NCI-H345 treated with DMSO at 0.1 percent for 48 hours (cell line): Measurements from ENCODE around the gene CNN2.

ENCODE experiments used
- DNase-seq: peaks from one replicate; lab custom pipeline; 2025; ENCODE audit not compliant: unreplicated experiment; lab: John Stamatoyannopoulos, UW

CNN2 gene

DNA sequence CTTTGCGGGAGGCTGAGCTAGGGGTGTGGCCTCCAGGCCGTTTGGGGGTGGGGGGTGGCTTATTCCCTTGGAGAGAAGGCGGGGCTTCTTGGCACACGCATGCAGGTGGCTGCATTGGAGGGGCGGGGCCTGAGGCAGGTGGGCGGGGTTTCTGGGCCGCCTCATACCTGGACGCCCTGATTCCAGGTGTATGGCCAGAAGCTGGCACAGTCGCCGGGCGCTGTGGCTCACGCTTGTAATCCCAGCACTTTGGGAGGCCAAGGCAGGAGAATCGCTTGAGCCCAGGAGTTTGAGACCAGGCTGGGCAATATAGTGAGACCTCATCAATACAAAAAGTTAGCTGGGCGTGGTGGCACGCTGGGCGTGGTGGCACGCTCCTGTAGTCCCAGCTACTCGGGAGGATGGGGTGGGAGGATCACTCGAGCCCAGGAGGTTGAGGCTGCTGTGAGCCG is 21.3 kb downstream of the CNN2 start:
- DNase-seq, result no peak

DNA sequence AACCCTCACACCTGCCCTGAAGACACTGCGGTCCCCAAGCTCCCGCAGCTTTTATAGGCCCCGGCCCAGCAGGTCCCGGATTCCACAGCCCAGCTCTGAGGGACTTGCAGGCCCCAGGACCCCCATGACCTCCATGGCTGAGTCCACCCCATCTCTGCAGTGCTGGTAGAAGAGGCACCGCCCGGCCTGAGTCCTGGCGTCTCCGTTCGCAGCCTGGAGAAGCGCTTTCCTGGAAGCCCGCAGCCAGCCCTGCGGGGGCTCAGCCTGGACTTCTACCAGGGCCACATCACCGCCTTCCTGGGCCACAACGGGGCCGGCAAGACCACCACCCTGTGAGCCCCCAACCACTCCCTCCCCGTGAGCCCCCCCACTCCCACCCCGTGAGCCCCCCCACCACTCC is 22.7 kb downstream of the CNN2 start:
- DNase-seq, result no peak

DNA sequence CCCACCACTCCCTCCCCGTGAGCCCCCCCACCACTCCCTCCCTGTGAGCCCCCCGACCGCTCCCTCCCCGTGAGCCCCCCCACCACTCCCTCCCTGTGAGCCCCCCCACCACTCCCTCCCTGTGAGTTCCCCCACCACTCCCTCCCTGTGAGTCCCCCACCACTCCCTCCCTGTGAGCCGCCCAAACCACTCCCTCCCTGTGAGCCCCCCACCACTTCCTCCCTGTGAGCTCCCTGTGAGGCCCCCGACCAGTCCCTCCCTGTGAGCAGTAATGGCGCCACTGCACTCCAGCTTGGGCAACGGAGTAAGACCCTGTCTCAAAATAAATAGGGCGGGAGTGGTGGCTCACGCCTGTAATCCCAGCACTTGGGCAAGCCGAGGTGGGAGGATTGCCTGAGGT is 23.4 kb downstream of the CNN2 start:
- DNase-seq, result no peak

DNA sequence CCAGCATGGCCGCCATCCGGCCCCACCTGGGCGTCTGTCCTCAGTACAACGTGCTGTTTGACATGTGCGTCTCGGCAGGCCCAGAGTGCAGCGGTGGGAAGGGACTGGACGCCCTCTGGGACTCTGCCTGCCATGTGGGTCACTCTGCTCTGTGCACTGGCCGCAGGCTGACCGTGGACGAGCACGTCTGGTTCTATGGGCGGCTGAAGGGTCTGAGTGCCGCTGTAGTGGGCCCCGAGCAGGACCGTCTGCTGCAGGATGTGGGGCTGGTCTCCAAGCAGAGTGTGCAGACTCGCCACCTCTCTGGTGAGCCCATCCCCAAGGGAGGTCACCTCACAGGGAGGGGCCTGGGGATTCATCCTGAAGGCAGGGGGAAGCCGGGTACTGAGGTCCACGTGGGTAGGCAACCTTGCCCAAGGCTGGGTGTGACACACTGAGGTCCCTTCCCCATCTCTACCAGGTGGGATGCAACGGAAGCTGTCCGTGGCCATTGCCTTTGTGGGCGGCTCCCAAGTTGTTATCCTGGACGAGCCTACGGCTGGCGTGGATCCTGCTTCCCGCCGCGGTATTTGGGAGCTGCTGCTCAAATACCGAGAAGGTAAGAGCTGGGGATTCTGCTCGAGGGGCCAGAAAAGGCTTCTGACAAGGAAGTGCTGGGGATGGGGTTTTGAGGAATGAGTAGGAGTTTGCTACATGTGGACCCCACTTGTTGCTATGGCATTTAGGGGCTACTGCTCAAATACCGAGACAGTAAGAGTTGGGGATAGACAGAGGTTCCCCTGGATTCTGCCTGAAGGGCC is 24.8 kb downstream of the CNN2 start:
- DNase-seq, result no peak

DNA sequence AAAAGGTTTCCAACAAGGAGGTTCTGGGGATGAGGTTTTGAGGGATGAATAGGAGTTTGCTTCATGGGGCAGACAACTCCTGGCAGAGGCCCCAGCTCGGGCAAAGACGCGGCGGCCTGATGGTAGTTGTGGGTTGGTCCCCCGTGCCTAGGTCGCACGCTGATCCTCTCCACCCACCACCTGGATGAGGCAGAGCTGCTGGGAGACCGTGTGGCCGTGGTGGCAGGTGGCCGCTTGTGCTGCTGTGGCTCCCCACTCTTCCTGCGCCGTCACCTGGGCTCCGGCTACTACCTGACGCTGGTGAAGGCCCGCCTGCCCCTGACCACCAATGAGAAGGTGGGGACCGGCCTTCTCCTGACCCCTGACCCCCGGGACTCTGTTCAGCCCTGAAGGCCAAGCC is 25.4 kb downstream of the CNN2 start:
- DNase-seq, result no peak

DNA sequence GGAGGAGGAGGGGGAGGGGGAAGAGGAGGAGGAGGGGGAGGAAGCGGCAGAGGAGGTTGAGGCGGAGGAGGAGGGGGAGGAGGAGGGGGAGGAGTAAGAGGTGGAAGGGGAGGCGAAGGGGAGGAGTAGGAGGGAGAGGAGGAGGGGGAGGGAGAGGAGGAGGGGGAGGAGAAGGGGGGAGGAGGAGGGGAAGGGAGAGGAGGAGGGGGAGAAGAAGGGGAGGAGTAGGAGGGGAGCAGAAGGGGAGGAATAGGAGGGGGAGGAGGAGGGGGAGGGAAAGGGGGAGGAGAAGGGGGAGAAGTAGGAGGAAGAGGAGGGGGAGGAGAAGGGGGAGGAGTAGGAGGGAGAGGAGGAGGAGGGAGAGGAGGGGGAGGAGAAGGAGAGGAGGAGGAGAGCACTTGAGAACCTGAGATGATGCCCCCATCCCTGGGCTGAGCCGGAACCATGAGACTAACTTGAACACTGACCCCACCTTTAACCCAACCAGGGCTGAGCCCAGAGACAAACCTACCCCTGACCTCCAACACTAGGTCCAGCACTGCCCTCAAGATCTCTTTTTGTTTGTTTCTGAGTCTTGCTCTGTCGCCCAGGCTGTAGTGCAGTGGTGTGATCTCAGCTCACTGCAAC is 26.1 kb downstream of the CNN2 start:
- DNase-seq, result no peak

DNA sequence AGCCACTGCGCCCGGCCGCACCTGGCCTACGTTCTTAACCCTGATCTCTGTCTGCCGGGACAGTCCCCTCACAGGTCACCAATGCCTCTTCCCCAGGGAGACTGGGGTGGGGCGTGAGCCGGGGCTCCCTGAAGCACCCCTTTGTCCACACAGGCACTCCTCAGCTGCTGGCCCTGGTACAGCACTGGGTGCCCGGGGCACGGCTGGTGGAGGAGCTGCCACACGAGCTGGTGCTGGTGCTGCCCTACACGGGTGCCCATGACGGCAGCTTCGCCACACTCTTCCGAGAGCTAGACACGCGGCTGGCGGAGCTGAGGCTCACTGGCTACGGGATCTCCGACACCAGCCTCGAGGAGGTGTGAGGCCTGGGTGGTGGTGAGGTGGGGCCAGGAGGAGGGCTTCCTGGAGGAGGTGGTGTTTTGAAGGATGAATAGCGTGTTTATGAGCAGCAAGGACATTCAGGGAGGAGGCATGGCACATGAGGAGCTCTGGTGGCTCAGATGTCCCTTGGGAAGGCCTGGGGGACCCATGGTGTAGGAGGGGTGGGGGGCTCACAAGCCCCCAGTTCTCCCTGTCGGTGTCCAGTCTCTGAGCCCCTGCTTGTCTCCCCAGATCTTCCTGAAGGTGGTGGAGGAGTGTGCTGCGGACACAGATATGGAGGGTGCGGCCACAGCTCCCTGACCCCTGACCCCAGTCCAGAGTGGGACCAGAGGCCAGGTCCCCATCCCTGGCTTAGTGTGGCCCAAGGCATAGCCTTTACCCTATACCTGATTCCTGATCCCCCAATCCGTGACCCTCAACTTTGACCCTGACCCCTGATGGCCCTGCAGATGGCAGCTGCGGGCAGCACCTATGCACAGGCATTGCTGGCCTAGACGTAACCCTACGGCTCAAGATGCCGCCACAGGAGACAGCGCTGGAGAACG is 27.0 kb downstream of the CNN2 start:
- no peak for DNase-seq

DNA sequence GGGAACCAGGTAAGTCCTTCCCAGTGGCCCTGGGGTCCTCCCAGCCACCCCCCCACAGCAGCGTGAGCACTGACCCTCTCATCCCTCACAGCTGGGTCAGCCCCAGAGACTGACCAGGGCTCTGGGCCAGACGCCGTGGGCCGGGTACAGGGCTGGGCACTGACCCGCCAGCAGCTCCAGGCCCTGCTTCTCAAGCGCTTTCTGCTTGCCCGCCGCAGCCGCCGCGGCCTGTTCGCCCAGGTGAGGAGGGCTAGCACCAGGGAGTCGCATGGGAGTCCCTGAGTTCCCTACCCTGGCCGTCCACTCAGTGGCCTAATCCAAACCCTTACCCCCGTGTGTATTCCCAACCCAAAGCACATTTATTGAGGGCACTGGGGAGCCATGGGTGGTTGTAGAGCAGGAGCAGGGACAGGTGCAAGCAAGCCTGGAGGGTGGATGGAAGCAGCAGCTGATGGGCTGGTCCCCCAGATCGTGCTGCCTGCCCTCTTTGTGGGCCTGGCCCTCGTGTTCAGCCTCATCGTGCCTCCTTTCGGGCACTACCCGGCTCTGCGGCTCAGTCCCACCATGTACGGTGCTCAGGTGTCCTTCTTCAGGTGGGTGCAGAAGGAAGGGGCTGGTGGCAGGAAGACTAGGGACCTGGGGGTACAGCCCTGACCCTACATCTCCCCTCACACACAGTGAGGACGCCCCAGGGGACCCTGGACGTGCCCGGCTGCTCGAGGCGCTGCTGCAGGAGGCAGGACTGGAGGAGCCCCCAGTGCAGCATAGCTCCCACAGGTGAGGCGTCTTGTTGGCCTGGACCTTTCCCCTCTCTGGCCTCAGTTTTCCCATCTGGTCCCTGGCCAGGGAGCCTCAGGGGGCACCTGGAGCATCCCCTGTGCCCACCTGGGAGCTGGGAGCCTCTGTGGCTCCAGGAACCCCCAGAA is 28.0 kb downstream of the CNN2 start:
- DNase-seq, result no peak

DNA sequence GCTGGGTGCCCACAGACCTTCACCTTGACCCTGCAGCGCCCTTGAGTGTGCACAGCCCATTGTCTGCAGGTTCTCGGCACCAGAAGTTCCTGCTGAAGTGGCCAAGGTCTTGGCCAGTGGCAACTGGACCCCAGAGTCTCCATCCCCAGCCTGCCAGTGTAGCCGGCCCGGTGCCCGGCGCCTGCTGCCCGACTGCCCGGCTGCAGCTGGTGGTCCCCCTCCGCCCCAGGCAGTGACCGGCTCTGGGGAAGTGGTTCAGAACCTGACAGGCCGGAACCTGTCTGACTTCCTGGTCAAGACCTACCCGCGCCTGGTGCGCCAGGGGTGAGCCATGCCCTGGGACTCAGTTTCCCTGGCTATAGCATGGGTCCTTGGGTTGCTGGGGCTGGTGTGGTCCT is 28.6 kb downstream of the CNN2 start:
- no peak for DNase-seq

DNA sequence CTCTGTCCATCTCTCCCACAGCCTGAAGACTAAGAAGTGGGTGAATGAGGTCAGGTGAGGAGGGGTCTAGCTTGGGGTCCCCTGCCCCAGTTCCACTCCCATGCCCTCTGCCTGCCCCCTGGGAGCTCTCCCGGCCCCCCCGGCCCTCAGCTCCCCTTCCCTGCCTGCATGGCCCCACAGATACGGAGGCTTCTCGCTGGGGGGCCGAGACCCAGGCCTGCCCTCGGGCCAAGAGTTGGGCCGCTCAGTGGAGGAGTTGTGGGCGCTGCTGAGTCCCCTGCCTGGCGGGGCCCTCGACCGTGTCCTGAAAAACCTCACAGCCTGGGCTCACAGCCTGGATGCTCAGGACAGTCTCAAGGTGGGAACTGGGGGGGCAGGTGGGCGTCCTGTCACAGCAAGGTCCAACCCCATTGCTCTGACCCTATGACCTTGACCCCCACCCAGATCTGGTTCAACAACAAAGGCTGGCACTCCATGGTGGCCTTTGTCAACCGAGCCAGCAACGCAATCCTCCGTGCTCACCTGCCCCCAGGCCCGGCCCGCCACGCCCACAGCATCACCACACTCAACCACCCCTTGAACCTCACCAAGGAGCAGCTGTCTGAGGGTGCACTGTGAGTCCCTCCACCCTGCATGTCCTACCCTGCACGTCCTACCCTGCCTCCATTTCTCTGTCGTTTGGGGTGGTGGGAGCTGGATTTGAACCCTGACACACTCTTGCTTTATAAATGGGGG is 29.6 kb downstream of the CNN2 start:
- DNase-seq, result no peak

DNA sequence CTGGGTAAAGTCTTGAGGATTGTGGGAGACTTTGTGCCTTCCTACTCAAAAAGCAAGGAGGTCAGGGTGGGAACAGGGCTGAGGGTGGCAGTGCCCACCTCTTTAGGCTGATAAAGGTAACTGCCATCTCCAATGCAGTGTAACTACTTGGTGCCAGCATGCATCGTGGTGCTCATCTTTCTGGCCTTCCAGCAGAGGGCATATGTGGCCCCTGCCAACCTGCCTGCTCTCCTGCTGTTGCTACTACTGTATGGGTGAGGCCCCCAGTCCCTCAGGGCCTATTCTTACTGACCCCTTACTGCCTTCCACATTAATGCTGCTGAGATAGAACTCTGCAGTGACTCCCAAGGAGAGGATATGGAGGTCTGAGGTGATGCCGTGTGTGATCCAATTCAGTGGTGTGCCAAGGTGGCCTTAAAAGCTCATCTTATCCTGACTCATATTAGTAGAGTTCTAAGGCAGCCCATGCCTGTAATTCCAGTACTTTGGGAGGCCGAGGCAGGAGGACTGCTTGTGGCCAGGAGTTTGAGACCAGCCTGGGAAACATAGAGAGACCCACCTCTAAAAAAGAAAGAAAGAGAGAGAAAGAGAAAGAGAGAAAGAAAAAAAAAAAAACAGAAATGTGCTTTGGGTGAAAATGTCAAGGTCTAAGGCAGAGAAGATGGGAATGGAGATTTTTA is 30.9 kb downstream of the CNN2 start:
- DNase-seq, result peak; percentile 8

DNA sequence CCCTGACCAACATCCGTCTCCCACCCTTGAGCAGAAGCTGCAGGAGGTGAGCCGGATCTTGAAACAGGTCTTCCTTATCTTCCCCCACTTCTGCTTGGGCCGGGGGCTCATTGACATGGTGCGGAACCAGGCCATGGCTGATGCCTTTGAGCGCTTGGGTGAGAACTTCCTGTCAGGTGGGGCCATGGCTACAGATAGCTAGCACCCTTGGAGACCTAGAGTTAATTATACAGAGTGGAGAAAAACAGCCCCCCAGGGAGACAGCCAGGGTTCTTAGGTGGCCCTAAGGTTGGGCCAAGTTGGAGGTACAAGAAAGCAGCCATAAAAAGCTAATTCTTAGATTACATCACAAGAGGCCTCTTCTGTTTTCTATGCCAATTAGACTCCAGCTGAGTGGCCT is 31.7 kb downstream of the CNN2 start:
- DNase-seq, result no peak

DNA sequence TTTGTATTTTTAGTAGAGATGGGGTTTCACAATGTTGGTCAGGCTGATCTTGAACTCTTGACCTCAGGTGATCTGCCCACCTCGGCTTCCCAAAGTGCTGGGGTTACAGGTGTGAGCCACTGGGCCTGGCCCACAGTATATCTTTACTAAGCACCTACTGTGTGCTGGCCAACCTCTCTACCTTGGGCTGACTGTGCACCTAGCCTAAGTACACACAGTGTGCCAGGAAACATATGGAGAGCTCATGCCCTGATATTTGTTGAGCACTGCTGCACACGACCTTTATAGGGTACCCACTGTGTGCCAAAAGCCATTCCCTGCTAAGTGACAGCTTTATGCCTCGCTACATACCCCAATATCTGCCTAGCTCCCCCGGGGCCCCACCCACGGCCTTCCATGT is 34.3 kb downstream of the CNN2 start:
- no peak for DNase-seq

DNA sequence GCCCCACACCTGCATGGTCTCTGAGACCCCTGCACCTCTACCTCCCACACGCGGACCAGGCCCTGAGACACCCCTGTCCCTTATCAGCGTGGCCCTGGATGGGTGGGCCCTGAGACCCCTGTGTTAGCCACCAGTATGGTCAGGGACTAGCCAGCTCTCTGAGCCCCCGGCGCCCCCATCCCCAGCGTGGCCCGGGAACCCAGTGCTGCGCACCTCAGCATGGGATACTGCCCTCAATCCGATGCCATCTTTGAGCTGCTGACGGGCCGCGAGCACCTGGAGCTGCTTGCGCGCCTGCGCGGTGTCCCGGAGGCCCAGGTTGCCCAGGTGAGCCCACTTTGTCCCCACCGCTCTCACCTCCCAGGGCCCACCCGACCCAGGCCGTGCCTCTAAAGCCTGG is 35.6 kb downstream of the CNN2 start:
- DNase-seq, result no peak

DNA sequence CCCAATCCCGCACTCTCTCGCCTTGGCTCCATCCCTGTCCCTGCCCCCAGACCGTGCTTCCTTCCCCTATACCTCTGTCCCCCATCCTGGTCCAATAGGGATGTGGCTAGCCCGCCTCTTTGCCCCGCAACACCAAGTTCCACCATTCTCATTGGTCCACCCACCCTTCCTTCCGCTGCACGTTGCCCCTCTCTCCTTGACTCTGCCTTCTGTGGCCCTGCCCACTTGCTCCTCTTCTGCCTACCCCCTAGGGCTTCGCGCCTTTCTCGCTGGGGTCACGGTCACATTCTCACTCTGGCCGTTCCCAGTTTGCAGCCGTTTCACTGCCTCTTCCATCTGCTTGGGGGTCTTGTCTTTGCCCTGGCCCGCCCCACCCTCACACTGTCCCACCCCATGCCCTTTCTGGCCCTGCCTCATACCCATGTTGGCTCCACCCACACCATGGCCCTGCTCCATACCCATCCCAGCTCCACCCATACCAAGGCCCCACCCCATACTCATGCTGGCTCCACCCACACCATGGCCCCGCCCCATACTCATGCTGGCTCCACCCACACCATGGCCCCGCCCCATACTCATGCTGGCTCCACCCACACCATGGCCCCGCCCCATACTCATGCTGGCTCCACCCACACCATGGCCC is 36.1 kb downstream of the CNN2 start:
- no peak for DNase-seq

DNA sequence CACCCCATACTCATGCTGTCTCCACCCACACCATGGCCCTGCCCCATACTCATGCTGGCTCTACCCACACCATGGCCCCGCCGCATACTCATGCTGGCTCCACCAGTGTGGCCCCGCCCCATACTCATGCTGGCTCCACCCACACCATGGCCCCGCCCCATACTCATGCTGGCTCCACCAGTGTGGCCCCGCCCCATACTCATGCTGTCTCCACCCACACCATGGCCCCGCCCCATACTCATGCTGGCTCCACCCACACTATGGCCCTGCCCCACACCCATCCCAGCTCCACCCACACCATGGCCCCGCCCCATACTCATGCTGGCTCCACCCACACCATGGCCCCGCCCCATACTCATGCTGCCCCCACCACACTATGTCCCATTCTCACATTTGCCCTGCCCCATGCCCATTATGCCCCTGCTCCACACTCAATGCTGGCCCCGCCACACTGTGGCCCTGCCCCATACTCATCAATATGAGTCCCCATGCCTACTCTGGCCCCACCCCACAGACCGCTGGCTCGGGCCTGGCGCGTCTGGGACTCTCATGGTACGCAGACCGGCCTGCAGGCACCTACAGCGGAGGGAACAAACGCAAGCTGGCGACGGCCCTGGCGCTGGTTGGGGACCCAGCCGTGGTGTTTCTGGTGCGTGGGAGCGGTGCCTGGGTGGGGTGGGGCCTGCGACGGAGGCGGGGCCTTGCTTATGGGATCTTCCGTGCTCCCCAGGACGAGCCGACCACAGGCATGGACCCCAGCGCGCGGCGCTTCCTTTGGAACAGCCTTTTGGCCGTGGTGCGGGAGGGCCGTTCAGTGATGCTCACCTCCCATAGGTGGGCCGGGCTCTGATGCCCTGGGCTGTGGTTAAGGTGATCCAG is 36.9 kb downstream of the CNN2 start:
- no peak for DNase-seq

DNA sequence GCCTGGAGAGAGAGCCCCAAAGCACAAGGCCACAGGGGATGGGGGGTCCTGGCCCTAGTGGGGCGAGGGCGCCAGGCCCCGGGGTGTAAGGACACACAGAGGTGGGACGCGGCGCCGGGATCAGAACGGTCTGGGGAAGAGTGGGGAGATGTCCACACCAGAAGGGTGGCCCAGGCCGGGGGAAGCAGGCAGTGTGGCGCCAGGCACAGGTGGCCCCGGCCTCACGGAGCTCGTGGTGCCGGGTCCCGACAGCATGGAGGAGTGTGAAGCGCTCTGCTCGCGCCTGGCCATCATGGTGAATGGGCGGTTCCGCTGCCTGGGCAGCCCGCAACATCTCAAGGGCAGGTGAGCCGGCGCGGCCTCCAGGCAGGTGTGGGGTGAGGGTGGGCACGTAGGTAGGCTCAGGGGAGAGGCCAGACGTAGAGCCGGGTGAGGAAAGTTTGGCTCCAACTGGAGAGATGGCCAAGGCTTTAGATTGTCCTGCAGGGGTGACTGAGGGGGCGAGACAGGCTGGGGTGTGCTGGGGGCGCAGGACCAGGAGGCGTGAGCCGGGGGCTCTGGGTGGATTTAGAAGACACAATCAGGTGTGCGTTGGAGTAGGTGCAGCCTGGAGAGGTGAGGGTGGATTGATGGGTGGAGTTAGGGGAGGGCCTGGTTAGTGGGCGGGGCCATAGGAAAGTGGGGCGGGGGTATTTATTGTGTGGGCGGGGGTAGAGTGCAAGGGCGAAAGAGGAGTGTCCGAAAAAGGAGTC is 37.7 kb downstream of the CNN2 start:
- DNase-seq, result no peak
